HG02870 (cell line): ENCODE results near the gene ACSF3.

ENCODE experiments used
- ATAC-seq: cut with Tn5 transposase; IDR thresholded peaks from one replicate; pipeline ENCODE4 v1.9.1; 2021; ENCODE audit warnings: mild to moderate bottlenecking, moderate library complexity; ENCODE audit not compliant: unreplicated experiment

Gene ACSF3

DNA sequence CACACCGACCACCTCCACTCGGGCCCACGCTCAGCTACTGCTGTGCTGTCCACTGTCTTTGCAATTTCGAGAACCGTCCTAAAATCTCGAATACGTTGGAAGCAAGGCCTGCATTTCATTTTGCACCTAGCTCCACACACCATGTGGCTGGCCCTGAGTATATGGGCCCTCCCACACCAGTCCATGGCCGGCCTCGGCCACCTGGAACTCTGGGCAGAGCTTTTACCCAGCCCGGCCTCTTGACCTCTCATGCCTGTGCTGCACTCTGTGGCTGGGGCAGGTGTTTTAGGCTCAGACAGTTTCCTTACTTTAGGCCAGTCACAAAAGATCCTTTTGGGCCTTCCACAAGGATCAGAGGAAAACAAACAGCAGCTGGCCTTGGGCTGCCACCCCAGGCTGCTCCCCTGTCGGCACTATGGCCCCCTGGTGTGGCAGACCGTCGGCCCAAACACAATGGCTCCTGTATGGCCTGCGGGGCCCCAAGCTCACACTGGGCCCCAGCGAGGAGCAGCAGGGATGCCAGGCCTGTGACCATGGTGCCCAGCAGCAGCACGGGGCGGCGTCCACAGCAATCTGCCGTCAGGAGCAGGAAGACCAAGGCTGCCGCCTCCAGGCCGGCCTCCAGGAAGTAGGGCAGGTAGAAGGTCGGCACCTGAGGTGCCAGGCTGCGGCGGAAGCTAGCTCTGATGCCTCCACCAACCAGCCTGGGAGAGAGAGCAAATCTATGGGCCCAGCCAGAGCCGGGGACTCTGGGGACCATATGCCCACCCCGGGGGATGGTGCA, 104.2 kb downstream of the ACSF3 start:
- no peak for ATAC-seq

- no peak for ATAC-seq
Measured at GRCh38 chr16:89198417-89199240, 105.0 kb downstream of the ACSF3 start.

DNA sequence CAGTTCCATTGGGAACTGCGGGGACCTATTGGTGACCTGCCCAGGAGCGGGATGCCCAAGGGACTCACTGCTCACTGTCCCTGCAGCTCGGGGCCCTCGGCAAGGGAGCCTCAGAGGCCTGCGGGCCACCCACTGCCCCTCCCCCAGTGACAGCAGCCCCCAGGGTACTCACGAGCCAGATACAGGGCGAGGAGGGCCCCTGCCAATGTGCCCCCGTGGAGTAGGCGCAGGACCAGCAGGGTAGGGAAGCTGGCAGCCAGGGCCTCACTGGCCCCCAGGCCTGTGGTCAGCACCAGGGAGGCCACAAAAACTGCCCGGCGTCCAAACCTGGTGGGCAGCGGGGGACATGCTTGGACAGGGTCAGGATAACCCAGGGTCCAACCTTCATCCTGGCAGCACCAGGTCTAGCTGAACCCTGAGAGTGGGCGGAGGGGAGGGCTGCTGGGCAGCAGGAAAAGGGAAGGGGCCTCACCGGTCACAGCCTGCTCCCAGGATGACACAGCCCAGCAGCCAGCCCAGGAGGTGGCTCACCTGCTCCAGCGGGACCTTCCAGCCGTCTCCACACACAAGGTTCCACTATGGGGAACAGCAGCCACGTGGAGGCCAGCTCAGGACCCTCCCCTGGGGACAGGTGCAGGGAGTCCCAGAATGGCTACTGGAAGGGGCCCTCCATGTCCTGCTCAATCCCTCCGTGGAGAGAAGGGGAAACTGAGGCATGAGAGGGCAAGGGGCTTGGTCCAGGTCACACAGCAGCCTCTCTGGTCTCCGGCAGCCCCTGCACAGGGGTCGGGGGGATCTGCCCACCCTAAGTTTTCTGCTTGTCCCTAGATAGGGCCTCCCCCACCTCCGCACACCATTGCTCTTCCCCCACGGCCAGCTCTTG, 105.8 kb downstream of the ACSF3 start:
- no peak for ATAC-seq

- no peak for ATAC-seq
Measured at GRCh38 chr16:89200124-89200849, 106.6 kb downstream of the ACSF3 start, which contains the start of gene SLC22A31. TSS of gene SLC22A31 (minus strand) at chr16:89200537. CDS start at chr16:89200501, 36 bp downstream.

DNA sequence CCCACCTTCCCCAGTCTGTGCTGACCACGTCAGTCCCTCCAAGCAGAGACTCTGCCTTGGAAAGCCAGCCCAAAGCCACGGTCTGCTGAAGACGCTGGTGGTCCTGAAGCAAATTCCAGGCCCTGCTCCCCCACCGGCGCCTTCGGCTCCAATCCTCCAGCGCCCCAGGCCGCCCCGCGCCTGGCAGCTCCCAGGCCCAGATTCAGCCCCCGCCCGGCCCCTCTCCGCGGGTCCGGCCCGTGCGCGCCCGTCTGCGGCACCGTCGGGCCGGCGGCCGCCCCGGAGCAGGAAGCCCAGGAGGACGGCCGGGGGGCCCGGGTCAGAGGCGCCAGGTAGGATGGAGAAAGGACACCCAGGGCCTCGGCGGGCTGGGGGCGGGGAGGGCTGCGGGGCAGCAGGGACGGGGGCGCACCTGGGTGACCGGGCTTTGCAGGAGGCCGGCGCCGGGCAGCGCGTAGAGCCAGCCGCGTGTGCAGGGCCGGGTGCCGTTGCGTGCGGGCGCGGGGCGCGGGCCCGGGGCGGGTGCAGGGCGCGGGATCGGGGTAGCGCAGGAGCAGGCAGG, 107.3 kb downstream of the ACSF3 start:
- ATAC-seq: no peak

GRCh38 chr16:89201439-89202377, 108.1 kb downstream of the ACSF3 start:
- ATAC-seq: no peak

- ATAC-seq: no peak
Measured at GRCh38 chr16:89202422-89203215, 109.0 kb downstream of the ACSF3 start.
